GM21576 (cell line): ENCODE results near the gene IGF2R.

Source experiments
- ATAC-seq: cut with Tn5 transposase; IDR thresholded peaks from one replicate; pipeline ENCODE4 v1.9.1; 2021; ENCODE audit warnings: mild to moderate bottlenecking, moderate library complexity; ENCODE audit not compliant: unreplicated experiment

Gene IGF2R

DNA sequence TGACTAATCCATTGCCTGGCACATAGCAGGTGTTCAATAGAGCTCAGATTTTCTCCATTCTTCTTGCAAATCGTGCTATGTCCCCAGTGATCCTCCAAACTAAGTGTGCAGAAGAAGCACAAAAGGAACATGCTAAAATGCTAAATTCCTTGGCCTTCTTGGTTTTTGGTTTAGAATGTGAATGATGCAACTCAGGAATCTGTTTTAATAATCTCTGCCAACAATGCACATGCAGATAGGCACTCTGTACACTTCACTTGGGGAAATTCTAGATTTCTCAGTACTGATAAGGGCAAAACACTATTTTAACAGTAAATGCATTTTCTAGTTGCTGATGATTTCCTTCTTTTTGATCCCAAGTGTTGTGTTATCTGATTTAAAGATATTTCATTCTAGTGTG lies 188.0 kb downstream of the IGF2R start:
- ATAC-seq, result no peak

DNA sequence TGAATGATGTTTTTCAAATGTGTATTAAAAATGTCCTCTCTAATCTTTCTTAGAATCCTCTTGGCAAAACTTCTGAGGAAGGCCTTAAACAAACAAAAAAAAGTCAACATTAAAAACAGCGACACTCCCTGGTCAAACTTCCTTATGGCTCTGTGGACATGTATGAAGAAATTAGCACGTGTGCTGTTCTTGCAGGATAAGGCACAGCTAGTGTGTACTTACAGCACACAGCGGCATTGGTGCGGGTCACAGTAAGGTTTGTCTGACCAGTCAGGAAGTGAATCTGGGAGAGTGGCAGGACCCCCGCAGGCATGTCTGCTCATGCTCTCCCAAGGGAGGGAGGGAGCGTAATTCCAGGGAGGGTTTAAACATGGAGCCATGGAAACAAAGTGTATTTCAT lies 191.6 kb downstream of the IGF2R start:
- ATAC-seq, result no peak
